Esophagus muscularis mucosa (tissue), 3 donors: ENCODE data around the gene CLRN2.

Source experiments
- CTCF ChIP-seq, 3 experiments: fragments of 200-600 bp in 2 of 3; fragments of 450-650 bp in 1 of 3; sonication (generic) in 2 of 3; IDR thresholded peaks; one replicate each; pipeline ENCODE4 v1.5.1; 2017 to 2019; ENCODE audit warnings: antibody characterized with exemption in 3 of 3, mild to moderate bottlenecking in 2 of 3, moderate library complexity in 1 of 3
- POLR2A ChIP-seq: fragments of 450-650 bp; IDR thresholded peaks from one replicate; pipeline ENCODE4 v1.6.1; 2017; ENCODE audit warnings: antibody characterized with exemption, moderate library complexity, mild to moderate bottlenecking, low read depth

- TF ChIP-seq POLR2A: no peak
- TF ChIP-seq CTCF (IDR thresholded peaks at IDR 0.05): no peak
These were observed 25.8 kb upstream of the CLRN2 start for GRCh38 chr4:17489123-17489522.
